ENCODE measurements around the gene PRICKLE3.

GRCh38 chrX:49233176-49233575, 47.0 kb upstream of the PRICKLE3 start, which contains the start of gene CACNA1F:
- TF ChIP-seq CTCF (IDR thresholded peaks at IDR 0.05) (no peak), POLR2A (IDR thresholded peaks at IDR 0.05) (no peak)
